Erythroblast (primary cell): ENCODE data around the gene SUN2.

Experiments used
- DNase-seq, 2 experiments: peaks; one replicate each; lab custom pipeline; 2025; lab: John Stamatoyannopoulos, UW
- GATA1 ChIP-seq: IDR thresholded peaks from 2 replicates; pipeline ENCODE4 v1.6.1; 2011; ENCODE audit warnings: low read depth, mild to moderate bottlenecking, control low read depth, low read length, moderate library complexity
- POLR2A ChIP-seq: IDR thresholded peaks from 2 replicates; pipeline ENCODE4 v1.6.1; 2011; ENCODE audit warnings: mild to moderate bottlenecking, low read length

SUN2 gene

GRCh38 chr22:38788021-38788816 lies 32.4 kb upstream of the SUN2 start:
- no peak for TF ChIP-seq POLR2A
- TF ChIP-seq GATA1: no peak
- no peak for DNase-seq

- TF ChIP-seq GATA1 (no peak), POLR2A (no peak)
- DNase-seq: no peak
These were observed 30.8 kb upstream of the SUN2 start for GRCh38 chr22:38786631-38787030.

GRCh38 chr22:38784856-38785255 lies 29.1 kb upstream of the SUN2 start:
- TF ChIP-seq GATA1 (no peak), POLR2A (no peak)
- DNase-seq: no peak

GRCh38 chr22:38784035-38784434 lies 28.2 kb upstream of the SUN2 start:
- TF ChIP-seq POLR2A (no peak), GATA1 (no peak)
- DNase-seq: no peak

DNA sequence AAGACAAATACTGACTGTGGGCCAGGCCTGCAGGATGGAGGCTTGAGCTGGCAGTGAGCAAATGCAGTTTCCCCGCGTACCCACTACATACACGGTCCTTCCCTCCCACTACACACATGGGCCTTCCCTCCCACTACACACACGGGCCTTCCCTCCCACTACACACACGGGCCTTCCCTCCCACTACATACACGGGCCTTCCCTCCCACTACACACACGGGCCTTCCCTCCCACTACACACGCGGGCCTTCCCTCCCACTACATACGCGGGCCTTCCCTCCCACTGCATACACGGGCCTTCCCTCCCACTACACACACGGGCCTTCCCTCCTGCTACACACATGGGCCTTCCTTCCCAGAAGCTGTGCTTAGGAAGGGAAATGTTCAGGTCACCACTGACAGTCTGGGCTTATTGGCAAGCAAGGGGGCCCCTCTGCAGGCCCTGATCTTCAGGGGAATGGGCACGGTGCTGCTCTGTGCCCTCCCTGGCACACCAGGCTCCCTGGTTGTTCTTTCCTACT lies 27.4 kb upstream of the SUN2 start:
- DNase-seq: no peak
- TF ChIP-seq POLR2A (no peak), GATA1 (no peak)

DNA sequence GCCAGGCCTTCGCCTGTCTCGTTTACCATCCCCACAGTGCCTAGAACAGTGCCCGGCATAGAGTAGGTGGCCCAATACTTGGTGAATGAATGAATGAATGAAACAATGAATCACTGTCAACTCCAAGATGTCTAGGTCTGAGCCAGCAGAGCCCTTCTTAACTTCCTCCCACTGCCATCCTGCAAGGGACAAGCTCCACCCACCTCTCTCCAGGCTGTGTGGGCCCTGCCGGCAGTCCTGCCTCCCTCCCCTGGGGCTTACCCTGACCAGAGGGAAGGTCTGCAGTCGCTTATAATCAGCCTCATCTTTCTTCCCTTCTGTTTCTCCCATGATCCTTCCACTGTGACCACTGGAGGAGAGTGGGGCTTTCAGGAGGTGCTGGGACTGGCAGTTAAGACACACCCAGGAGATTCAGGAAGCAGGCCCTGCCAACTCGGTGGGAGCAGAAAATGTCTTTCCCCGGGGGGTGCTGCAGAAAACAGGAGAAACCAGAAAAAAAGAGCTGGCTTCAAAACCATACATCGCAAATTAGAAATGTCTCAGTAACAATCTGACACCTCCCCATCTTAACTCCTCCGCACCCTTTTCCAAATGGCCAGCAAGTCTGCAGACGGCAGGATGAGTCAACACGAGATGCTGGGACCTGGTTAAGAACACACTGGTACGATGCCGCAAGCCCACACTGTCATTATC lies 26.8 kb upstream of the SUN2 start:
- TF ChIP-seq GATA1: no peak
- TF ChIP-seq POLR2A: no peak
- no peak for DNase-seq

- no peak for DNase-seq
- no peak for TF ChIP-seq GATA1
- TF ChIP-seq POLR2A: no peak
These were observed 25.2 kb upstream of the SUN2 start for GRCh38 chr22:38781033-38781432.

GRCh38 chr22:38777087-38777671 lies 21.4 kb upstream of the SUN2 start:
- no peak for DNase-seq
- TF ChIP-seq POLR2A: no peak
- no peak for TF ChIP-seq GATA1

- no peak for DNase-seq
These were observed 20.3 kb upstream of the SUN2 start for GRCh38 chr22:38776086-38776485.

GRCh38 chr22:38775656-38776055 lies 19.9 kb upstream of the SUN2 start:
- TF ChIP-seq GATA1 (no peak), POLR2A (no peak)
- DNase-seq: no peak

More at GRCh38 chr22:38776086-38776485, 20.3 kb upstream of the SUN2 start:
- TF ChIP-seq GATA1 (no peak), POLR2A (no peak)

GRCh38 chr22:38774496-38775166 lies 18.8 kb upstream of the SUN2 start:
- TF ChIP-seq GATA1 (no peak), POLR2A (no peak)
- no peak for DNase-seq

DNA sequence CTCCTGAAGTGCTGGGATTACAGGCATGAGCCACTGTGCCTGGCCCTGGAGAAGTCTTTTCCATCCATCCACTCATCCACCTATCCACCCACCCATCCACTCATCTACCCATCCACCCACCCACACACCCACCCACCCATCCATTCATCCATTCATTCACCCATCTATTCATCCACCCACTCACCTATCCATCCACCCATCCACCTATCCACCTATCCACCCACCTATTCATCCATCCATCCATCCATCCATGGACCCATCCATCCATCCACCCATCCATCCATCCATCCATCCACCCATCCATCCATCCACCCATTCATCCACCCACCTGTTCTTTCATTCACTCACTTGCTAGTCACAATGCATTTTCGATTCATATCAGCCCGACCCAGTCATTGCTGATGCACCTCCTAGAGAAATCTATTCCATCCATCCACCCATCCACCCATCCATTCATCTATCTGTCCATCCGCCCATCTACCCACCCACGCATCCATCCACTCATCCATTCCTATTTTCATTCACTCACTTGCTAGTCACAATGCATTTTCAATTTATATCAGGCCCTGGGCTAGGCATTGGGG lies 17.7 kb upstream of the SUN2 start:
- TF ChIP-seq GATA1 (no peak), POLR2A (no peak)
- DNase-seq: no peak

- no peak for DNase-seq
- no peak for TF ChIP-seq POLR2A
- no peak for TF ChIP-seq GATA1
These were observed 16.8 kb upstream of the SUN2 start for GRCh38 chr22:38772623-38772873.
